GM12873 (cell line): ENCODE data around the gene DBF4B.

Experiments used
- TF ChIP-seq, protein P1 (sequence below): IDR thresholded peaks from 2 replicates; pipeline ENCODE4 v1.5.1; 2012; ENCODE audit warnings: low read depth, mild to moderate bottlenecking, moderate library complexity, low read length, control low read depth; ENCODE audit not compliant: insufficient read depth; ENCODE audit errors: missing control alignments

Gene DBF4B

DNA sequence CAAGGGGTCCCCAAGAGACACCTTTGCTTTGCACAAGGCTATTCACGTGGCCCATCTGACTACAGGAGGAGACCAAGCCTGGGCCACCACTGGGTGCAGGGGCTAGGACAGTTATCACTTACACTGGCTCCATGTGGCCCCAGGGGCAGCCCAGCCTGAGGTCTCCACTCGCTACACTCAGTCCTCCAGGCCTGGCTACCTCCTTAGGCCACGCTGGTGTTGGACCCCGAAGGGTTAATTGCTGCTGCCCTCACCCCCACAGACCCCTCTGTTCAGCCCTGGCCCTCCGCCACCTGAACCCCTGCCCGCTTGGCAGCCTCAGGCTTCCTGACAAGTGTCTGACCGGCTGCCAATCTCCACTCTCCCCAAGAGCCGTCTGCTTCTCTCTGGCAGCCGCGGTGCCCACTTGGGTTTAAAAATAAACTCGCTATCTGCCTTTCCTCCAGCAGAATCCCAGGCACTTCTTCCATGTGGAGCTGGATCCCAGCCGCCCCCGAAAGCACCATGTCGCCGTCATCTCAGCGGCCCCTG is 78.2 kb downstream of the DBF4B start:
- TF ChIP-seq, protein P1, sequence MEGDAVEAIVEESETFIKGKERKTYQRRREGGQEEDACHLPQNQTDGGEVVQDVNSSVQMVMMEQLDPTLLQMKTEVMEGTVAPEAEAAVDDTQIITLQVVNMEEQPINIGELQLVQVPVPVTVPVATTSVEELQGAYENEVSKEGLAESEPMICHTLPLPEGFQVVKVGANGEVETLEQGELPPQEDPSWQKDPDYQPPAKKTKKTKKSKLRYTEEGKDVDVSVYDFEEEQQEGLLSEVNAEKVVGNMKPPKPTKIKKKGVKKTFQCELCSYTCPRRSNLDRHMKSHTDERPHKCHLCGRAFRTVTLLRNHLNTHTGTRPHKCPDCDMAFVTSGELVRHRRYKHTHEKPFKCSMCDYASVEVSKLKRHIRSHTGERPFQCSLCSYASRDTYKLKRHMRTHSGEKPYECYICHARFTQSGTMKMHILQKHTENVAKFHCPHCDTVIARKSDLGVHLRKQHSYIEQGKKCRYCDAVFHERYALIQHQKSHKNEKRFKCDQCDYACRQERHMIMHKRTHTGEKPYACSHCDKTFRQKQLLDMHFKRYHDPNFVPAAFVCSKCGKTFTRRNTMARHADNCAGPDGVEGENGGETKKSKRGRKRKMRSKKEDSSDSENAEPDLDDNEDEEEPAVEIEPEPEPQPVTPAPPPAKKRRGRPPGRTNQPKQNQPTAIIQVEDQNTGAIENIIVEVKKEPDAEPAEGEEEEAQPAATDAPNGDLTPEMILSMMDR = no peak

DNA sequence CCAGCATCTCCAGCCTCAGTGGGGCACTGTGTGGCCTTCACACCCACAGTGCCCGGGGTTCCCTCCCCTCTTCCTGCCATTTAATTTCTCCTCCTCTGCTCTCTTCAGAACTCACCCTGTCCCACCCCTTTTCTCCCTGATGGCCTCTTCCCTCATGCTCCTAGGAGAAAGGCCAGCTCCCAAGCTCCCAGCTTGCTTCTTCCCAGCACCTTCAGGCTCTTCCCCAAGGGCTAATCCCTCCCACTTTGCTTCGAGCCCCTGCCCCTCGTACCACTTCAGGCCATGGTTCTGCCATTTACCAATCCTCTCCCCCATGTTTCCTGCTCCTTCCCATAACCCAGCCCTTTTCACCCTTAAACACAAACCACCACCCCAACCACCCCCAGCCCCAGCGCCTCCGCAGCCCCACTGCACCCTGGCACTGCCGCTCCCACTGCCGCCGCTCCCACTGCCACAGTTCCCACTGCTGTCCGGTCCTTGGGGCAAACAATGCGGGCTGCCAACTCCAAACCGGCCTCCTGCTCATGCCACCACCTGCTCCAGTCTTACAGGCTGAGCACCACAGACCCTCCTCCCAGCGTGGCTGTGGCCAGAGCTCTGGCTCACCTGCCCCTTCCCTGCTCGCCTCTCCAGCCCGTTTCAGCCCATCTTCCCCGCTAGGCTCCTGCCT is 78.9 kb downstream of the DBF4B start:
- TF ChIP-seq, protein P1 = no peak

DNA sequence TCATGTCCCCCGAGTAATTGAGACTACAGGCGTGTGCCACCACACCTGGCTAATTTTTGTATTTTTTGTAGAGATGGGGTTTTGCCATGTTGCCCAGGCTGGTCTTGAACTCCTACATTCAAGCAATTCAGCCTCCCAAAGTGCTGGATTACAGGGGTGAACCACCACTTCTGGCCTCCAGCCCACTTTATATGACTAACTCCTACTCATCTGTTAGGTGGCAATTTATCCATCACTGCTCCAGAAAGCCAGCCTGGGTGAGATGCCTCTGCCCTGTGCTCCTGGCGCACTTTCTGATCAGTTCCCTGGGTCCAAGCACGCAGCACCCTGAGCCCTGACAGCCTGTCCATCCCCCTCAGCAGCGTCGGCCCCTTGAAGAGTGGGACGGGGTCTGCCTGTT is 79.7 kb downstream of the DBF4B start:
- TF ChIP-seq, protein P1 = no peak

DNA sequence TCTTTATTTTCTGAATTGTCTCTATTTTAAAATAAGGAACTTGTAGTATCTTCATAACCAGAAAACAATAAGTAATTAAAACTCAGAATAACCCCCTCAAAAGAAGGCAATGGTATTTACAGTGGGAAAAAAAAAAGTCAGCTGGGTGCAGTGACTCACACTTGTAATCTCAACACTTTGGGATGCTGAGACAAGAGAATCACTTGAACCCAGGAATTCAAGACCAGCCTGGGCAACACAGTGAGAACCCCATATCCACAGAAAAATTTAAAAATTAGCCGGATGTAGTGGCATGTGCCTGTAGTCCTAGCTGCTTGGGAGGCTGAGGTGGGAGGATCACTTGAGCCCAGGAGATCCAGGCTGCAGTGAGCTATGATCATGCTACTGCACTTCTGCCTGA is 83.8 kb downstream of the DBF4B start:
- TF ChIP-seq, protein P1 = no peak

DNA sequence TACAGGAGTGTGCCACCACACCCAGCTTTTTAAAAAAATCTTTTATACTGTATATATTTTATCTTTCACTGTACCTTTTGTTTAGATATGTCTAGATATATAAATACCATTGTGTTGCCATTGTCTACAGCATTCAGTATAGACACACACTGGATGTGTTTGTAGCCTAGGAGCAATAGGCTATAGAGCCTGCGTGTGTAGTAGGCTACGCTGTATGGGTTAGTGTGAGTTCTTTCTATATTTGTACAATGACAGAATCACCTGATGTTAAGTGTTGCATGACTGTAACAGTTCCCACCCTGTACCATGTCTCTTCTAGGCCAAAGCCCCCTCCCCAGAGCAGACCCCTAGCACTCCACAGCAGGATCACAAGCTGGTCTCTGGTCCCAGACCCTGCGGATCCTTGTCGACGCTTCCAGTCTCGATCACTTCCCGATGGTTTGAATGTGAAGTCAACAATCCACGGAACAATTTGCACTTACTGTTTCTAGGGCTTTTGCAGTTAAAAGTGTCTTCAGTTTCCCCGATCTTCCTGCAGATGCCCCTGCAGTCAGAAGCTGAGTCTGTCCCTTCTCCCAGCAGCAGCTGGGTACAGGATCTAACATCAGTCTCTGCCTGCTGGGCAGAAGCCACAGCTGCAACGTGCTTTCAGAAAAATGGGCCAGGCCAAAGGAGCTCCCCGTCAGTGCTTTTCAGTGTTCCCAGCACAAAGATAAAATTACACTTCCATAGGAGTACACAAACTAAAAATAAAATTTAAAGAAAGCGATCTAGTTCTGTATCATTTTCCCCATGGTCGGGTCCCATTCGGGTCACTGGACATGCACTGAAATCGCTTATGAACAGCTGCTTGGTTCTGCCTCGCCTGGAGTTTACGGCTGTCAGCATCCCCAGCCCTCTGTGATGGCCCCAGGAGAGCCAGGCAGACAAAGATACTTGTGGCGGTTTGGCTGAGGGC is 85.7 kb downstream of the DBF4B start:
- TF ChIP-seq, protein P1 = no peak

DNA sequence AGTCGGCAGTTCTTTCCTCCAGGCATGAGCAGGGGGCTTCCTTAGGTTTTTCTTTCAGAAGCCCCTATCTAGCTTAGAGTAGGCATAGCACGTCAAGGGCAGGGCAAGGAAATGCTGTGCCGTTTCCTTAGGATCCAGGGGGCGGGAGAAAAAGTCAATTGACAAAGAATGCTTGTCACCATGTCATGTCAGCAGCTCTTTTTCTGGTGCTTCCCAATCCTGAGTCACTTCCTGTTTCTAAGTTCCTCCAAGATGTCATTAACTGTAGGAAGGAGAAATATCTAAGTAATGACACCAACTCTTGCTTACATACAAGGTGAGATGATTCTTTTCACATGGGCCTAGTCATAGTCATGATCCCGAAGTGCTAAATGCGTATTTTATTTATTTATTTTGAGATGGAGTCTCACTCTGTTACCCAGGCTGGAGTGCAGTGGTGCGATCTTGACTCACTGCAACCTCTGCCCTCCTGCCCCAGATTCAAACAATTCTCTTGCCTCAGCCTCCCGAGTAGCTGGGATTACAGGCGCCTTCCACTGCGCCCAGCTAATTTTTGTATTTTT is 86.5 kb downstream of the DBF4B start:
- TF ChIP-seq, protein P1 = no peak

DNA sequence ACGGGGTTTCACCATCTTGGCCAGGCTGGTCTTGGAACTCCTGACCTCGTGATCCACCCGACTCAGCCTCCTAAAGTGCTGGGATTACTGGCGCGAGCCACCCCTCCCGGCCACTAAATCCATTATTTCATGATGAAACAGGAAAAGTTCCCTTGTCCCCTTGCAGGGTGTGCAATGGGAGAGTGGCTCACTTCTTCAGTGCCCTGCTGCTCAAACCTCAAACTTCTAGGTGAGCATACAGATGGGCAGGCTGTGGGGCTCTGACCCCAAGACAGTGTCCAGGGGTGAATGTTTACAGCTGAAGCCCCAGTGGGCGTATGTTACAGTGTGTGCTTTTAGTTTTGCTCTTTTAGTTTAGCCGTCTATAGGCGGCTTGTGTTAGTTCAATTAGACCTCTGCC is 87.0 kb downstream of the DBF4B start:
- TF ChIP-seq, protein P1 = no peak
